ENCODE data around the gene FOXL1.

GRCh38 chr16:86569701-86570447 lies 8.5 kb upstream of the FOXL1 start:
- TF ChIP-seq, protein P1, sequence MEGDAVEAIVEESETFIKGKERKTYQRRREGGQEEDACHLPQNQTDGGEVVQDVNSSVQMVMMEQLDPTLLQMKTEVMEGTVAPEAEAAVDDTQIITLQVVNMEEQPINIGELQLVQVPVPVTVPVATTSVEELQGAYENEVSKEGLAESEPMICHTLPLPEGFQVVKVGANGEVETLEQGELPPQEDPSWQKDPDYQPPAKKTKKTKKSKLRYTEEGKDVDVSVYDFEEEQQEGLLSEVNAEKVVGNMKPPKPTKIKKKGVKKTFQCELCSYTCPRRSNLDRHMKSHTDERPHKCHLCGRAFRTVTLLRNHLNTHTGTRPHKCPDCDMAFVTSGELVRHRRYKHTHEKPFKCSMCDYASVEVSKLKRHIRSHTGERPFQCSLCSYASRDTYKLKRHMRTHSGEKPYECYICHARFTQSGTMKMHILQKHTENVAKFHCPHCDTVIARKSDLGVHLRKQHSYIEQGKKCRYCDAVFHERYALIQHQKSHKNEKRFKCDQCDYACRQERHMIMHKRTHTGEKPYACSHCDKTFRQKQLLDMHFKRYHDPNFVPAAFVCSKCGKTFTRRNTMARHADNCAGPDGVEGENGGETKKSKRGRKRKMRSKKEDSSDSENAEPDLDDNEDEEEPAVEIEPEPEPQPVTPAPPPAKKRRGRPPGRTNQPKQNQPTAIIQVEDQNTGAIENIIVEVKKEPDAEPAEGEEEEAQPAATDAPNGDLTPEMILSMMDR (IDR thresholded peaks at IDR 0.05; ENCODE audit: insufficient read depth, low read length): no peak
- TF ChIP-seq POLR2AphosphoS5 (IDR thresholded peaks at IDR 0.05; ENCODE audit: low read depth) (no peak), REST (IDR thresholded peaks at IDR 0.05; ENCODE audit: insufficient replicate concordance, low read depth) (no peak)
